ENCODE results near the gene MAPKBP1.

Gene MAPKBP1

DNA sequence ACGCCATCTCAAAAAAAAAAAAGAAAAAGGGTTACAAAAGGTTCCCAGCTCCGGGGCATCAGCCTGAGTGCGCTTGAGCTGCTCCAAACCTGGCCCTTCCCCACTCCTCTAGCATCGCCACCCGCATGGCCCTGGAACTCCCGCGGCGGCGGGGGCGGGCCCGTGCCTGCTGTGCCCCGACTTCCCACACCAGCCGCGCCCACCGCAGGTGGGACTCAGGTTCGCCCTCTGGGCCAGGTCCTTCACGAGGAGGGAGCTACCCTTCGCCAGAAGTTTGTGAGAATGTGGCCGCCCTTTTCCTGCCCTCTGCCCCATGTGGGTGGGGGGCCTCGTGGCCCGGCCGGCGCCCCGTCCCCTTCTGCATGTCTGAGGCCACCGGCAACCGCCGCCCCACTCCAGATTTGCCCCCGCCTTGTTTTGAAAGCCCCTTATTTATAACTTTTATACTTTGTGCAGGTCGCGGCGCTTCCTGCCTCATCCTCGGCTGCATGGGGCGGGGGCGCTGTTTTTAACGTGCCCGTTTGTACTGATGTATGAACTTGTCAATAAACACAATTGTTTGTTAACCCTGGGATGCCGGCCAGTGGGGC is 53.1 kb downstream of the MAPKBP1 start:
- peak; percentile 32 for DNase-seq

DNA sequence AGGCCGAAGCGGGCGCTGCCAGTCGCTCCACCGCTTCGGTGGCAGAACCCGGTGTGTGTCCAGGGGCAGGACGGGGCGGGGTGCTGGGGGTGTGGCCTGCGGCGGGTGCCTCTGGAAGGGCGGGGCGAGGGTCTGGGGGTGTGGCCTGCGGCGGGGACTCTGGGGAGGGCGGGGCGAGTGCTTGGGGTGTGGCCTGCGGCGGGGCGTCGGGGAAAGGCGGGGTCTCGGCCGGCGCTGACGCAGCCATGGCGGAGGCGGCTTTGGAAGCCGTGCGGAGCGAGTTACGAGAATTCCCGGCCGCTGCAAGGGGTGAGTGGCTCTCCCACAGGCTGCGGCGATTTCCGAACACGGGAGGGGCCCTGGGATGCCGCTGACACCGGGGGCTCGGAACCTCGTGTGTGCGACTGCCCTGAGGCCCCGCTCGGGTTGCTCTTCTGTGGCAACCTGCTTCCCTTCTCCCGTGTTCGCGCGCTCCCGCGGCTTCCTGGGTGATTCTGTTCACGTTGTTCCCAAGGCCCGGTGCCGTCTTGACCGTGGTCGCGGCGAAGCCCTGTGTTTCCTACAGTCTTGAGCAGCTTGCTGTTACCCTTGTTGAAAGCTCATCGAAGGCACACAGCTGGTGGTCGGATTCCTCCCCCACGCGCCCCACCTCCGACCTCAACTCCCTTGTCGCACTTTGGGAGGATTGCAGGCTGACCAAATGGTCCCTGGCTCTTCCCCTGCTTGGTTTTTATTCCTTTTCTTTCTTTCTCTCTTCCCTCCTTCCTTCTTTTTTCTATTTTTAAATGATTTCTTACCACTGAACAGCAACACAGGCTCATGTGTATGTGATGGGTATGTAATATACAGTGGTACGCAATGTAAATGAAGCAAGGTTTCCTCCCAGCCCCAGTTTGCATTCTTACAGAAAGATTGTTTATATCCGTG is 53.9 kb downstream of the MAPKBP1 start, which contains the start of gene JMJD7:
JMJD7 (plus strand) TSS at position 213 of the 927 bp plus-strand sequence; CDS start at position 246, 33 bp downstream.
- DNase-seq: peak; percentile 95

DNA sequence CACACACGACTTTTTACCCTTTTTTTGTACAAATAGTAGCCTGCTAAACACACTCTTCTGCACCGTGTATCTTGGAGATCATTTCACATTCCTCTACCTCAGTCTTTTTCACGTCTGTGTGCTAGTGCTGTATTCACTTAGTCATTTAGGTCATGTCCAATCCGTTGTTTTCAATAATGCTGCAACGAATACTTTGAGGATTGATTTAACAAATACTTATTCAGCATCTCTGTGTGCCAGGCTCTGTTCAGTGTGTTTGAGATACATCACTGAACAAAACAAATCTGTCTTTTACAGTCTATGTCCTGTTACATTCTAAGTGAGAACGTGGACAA is 54.5 kb downstream of the MAPKBP1 start:
- no peak for DNase-seq

DNA sequence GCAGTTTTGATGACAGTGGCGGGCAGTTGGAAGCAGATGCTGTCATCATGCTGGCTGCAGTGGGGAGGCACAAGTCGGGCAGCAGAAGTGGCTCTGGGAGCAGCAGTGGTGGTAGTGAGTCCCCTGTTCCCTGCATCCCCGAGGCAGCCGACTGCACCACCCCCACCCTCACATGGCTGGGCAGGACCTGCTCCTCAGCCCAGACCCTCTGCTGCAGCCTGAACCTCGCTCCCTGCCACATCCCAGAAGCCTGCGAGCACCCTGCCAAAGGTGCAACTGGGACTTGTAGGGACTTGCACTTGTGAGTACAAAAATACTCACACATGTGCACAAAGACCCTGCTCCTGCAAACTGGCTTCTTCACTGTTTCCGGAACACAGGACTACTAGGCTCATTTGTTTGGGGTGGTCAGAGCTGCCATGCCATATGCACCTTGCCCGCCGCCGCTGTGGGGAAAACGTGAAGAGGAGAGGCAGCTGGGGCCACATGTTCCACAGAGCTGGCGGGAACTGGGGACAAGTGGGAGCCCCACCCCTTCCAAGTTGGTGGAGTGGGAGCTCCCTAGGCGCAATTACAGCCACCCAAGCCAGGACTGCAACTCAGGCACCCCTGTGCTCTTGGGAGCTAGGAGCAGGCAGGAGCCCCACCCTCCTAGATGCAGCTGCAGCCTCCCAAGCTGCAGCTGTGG is 55.8 kb downstream of the MAPKBP1 start:
- DNase-seq: no peak

DNA sequence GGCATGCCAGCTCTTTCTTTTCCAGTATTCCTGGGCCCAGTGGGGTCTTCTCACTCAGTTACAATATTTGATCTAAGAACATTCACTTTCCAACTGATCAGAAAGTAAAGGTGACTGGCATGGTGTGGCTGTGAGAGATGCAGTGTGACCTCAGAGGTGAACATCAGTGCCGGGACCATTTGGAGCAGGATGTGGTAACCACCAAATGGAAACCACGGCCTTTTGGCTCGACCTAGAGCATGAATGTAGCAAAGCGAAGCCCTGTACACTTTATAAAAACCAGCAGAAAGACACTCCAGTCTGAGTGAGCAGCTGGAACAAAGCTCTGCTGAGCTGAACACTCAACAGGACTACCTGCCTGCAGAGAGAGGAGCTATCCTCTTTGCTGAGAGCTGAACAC is 57.0 kb downstream of the MAPKBP1 start:
- peak; percentile 49 for DNase-seq

DNA sequence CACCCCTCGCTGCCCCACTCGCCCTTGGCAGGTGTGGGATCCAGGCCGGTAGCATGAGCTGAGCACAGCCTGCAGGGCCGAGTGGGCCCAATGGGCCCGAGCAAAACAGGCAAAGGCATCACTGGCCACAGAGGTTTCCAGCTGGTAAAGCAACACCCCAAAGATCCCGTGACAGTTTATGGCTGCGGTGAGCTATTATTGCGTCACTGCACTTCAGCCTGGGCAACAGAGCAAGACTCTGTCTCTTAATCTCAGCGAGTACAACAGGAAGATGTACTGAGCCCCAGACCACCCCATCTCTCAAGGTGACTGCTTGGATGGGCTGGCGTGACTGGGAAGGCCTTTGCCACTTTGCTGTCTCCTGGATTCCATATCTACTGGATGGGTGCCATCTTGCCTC is 57.9 kb downstream of the MAPKBP1 start:
- no peak for DNase-seq

DNA sequence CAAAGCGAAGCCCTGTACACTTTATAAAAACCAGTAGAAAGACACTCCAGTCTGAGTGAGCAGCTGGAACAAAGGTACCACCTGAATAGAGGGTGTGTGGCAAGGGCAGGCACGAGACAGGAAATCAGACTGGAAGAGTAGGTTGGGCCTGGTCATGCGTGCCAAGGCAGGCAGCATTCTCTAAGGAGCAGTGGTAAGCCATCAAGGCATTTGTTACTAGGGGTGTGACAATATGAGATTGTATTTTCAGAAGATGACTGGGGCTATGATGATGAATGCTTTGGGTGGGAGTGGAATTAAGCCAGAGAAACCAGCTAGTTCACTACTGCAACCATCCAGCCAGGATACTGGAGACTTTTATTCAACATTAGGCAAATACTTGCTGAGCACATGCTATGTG is 58.6 kb downstream of the MAPKBP1 start:
- DNase-seq: peak; percentile 24

DNA sequence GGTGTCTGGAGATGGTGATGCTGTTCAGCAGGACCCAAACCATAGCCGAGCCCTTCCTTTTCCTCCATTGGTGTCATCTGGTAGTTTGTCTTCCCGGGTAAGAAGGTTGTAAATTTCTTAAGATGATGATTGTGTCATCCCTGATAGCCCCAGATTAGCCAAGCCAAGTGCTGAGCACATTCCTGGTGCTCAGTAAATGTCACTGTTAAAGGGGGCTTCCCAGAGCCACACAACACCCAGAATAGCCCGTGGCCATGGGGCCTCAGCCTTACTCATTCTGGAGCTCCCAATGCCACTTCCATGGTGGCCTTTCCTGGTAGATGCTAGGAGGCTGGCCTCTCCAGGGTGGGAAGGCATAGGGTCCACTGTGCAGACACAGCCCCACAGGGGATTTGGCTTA is 59.8 kb downstream of the MAPKBP1 start:
- DNase-seq: no peak

DNA sequence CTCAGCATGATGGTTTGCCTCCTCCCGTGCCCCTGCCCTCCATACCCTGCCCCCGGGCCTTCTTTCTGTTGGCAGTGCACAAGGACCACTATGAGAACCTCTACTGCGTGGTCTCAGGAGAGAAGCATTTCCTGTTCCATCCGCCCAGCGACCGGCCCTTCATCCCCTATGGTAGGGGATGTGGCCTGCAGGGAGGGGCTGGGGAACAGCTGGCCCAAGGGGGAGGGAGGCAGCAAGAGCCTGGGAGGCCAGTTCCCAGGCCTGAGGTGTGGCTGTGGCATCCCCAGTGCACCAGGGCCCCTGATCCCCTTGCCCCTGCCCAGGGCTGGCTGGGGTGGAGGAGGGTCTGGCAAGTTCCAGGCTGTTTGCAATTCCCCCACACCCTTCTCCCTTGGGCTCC is 61.8 kb downstream of the MAPKBP1 start:
- DNase-seq: no peak

DNA sequence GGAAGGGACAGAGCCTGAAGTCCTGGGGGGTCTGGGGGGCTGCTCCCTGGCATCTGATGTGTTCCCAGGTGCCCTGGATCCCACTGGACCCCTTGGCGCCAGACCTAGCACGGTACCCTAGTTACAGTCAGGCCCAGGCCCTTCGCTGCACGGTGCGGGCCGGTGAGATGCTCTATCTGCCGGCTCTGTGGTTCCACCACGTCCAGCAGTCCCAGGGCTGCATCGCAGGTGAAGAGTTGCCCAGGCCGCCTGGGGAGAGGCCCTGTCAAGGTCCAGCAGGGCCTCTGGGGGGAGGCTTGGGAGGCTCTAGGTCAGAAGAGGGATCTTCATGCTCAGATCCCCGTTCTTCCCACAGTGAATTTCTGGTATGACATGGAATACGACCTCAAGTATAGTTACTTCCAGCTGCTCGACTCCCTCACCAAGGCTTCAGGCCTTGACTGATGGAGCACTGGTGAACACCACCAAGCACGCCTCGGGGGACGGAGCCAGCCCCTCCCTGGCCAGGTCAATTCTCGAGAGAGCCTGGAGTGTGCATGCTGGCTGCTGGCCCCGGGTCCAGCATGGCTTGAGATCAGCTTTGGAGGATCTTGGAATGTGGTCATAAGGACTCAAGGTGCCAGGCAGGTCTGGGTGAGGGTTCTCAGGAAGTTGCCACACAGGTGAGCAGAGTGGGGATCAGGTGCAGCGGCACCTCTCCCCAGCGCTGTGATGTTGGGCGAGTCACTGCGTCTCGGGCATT is 62.6 kb downstream of the MAPKBP1 start:
- no peak for DNase-seq

DNA sequence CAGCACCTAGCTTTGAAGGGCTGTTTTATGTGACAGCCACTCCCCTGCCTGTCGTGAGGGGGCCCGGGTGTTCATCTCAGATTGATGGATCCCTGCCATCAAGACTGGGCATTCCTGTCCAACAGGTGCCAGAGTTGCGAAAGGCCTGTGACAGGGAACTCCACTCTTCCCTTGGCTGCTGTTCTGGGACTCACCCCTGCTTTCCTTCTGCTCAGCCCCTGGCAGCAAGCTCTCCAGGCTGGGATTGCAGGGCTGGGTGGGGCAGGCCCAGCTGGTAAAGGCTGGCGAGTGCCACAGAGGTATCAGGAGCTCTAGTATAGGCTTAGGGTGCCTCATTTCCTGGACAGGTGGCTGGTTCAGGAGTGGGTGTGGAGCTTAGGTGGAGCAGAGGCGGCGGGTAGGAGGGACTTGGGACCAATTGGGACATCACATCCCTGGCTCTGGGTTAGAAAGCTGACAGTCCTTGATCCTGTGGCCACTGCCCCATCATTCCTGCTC is 64.2 kb downstream of the MAPKBP1 start, which contains the start of gene PLA2G4B:
PLA2G4B (plus strand) TSS at position 448 of the 498 bp plus-strand sequence. CDS start 67 bp downstream, outside the sequence.
- no peak for DNase-seq

DNA sequence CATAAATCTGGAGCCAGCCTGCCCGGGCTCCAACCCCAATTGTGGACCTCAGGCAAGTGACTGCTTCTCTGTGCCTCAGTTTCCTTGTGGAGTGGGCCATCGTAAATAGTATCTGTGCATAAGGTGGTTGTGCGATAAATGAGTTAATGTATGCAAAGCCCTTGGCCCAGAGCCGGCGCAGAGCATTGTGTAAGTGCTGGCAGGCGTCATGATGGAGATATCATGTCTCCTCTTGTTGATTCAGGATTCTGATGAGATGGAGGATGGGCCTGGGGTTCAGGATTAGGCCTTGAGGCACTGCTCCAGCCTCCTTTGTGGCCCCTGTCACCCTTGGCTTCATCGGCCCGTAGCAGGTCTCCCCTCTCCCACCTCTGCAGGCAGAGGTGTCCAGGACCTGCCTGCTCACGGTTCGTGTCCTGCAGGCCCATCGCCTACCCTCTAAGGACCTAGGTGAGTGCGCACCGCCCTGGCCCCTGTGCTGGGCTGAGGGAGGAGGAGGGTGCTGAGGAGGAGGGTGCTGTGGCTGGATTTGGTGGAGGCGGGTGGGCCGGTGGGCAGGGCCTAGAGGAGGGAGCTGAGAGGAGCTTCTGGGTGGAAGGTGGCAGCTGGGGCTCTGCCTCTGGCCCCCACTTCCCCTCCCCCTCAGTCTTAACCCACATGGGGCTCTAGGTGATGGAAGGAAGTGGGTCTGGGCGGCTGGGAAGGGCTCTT is 65.7 kb downstream of the MAPKBP1 start:
- no peak for DNase-seq

DNA sequence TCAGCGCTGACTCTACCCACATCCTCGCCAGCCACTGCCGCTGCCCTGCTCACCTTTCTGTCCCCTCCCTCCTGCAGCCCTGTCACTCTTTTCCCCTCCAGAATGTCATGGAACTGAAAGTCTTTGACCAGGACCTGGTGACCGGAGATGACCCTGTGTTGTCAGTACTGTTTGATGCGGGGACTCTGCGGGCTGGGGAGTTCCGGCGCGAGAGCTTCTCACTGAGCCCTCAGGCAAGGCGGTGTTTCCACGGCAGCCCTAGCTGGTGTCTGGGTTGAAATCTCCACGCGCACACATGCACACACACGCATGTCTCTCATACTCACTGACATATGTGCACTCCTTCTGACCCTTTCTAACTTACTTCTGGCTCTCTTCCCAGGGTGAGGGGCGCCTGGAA is 66.4 kb downstream of the MAPKBP1 start:
- DNase-seq: no peak

DNA sequence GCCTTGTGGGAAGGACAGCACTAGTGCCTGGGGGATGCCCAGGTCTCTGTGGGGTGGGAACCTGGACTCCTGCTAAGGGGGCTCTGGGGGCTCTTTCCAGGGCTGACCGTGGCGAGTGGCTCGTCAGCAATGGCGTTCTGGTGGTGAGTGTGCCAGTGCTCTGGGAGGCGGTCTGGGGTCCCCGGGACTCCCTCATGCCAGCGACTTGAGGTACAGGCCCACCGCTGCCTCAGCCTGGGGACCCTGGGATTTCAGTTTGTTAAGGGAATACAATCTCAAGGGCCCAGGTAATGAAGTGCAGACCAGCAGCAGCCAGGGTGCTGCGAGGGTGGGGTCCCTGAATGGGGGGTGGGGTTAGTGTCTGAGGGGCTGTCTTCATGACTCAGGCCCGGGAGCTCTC is 66.8 kb downstream of the MAPKBP1 start:
- no peak for DNase-seq

DNA sequence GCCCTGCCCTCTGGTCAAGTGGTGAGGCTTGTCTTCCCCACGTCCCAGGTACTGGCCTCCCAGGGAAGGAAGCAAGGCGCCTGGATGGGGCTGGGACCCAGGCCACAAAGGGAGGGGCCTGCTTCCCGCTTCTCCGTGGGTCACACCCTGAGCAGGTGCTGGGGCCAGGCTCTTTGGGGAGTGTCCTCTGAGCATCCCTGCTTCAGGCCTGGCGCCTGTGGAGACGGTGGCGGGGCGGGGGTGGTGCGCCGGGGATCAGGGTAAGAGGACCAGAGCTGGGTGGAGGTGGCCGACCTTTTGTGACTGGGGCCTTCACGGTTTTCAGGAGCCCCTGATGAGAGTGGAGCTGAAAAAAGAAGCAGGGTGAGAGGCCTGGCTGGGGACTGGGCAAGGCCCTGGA is 67.9 kb downstream of the MAPKBP1 start:
- no peak for DNase-seq

DNA sequence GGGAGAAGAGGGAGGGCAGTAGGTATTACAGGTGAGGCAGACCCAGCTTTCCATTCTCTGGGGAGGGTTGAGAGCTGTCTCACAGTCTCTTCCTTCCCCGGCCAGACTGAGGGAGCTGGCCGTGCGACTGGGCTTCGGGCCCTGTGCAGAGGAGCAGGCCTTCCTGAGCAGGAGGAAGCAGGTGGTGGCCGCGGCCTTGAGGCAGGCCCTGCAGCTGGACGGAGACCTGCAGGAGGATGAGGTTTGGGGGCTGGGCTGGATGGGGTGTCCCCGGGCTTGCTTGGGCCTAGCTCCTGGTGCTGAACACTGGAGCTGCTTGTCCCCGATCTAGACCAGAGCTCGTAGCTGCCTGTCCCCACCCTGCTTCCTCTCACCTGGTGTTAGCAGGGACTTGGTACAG is 69.3 kb downstream of the MAPKBP1 start:
- DNase-seq: no peak

DNA sequence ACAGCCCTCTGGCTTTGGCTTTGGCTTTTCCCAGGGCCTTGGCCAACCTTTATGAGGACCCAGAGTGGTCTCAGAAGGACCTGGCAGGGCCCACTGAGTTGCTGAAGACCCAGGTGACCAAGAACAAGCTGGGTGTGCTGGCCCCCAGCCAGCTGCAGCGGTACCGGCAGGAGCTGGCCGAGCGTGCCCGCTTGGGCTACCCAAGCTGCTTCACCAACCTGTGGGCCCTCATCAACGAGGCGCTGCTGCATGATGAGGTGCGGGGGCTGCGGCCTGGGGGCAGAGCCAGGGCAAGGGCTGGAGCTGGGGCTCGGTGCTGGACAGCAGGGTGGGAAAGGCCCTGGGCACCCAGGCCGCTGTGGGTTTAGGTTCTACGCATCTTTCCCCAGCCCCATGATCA is 70.5 kb downstream of the MAPKBP1 start:
- DNase-seq: no peak

DNA sequence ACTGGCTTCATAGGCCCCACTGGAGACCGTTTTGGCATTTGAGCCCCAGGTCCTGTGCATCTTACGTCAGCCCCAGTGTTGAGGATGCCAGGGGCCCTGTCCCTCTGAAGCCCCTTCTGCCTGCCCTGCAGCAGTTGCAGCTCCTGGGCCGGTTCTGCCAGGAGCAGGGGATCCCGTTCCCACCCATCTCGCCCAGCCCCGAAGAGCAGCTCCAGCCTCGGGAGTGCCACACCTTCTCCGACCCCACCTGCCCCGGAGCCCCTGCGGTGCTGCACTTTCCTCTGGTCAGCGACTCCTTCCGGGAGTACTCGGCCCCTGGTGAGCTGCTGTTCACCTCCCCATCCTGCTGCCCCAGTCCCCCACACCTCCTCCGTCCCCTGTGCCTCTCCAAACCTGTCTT is 72.9 kb downstream of the MAPKBP1 start:
- DNase-seq: no peak

DNA sequence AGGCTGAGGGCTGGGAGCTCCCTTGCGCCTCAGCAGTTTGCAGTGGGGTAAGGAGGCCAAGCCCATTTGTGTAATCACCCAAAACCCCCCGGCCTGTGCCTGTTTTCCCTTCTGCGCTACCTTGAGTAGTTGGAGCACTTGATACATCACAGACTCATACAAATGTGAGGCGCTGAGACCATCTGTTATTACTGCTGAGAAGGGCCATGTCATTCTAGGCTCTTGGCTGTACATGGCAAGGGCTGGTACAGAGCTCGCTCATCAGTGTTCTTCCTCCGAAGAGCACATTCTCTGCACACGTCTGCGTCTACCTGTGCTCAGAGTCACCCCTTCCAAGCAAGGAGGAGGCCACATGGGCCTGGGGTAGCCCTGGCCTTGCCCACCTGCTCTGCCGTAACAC is 73.7 kb downstream of the MAPKBP1 start:
- no peak for DNase-seq

DNA sequence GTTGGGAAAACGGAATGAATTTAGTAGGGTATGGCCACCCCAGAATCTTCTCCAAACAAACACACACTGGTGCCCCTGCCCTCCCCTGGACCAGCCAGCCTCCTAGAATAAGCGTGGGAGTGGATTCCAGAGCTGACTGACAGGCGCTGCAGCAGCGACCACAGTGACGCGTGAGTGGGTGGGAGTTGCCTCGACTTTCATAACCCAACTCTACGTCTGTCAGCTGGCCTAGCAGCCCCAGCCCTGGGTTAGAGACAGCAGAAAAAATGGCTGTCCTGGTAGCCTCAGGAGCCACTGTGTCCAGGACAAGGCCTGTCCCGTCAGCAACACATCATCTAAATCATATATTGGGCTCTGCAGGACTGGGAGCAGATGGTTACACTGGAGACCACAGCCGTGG is 74.3 kb downstream of the MAPKBP1 start:
- DNase-seq: peak; percentile 49

DNA sequence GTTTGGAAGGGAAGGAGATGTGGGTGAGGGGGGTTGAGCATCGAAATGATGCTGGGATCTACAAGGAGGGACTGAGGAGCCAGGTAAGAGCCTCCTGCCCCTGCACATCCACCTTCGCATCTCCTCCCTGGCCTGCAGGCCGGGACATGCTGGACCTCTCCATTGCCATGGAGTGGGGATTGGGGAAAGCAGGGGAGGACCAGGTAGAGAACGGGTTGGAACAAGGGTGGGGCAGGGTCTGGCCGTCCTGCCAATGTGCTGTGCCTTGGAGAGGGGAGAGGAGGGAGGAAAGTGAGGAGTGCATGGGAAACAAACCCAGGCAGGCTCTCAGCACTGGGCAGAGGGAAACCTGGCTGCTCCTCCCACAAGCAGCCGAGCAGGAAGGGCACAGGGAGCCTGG is 74.9 kb downstream of the MAPKBP1 start:
- DNase-seq: no peak

DNA sequence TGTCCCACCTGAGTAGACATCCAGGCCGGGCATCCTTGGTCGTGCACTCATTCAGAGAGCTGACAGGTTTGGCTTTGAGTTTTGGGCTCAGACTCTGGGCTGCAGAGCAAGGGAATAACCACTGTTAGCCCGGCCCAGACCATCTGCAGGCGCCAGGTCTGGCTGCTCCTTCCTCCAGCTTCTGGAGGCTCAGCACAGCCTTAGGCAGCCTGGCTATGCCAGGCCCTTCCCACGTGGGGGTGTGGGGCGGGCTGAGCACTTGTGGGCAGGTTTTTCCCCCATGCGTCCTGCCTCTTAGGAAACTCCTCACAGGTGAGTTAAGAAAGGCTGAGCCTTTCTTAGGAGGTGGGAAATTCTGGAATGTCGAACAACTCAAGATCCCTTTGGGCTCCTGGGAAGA is 75.6 kb downstream of the MAPKBP1 start:
- DNase-seq: no peak
